Sigmoid colon (tissue), 4 donors: ENCODE data around the gene COL15A1.

ENCODE experiments used
- EP300 ChIP-seq, 4 donors: sonication (generic); formaldehyde crosslinking; IDR thresholded peaks; one replicate each; pipeline ENCODE4 v1.6.1; 2017; ENCODE audit warnings: antibody characterized with exemption in 4 of 4
- POLR2A ChIP-seq, 2 donors: fragments of 450-650 bp; IDR thresholded peaks; one replicate each; pipeline ENCODE4 v1.6.1; 2016; ENCODE audit warnings: antibody characterized with exemption in 2 of 2, mild to moderate bottlenecking in 2 of 2, moderate library complexity in 2 of 2
- TF ChIP-seq, protein P1 (sequence below), 4 experiments: fragments of 450-650 bp in 3 of 4; fragments of 200-600 bp in 1 of 4; IDR thresholded peaks; one replicate each; pipeline ENCODE4 v1.5.1; 2016 to 2019; ENCODE audit warnings: antibody characterized with exemption in 4 of 4, mild to moderate bottlenecking in 3 of 4, moderate library complexity in 2 of 4

DNA sequence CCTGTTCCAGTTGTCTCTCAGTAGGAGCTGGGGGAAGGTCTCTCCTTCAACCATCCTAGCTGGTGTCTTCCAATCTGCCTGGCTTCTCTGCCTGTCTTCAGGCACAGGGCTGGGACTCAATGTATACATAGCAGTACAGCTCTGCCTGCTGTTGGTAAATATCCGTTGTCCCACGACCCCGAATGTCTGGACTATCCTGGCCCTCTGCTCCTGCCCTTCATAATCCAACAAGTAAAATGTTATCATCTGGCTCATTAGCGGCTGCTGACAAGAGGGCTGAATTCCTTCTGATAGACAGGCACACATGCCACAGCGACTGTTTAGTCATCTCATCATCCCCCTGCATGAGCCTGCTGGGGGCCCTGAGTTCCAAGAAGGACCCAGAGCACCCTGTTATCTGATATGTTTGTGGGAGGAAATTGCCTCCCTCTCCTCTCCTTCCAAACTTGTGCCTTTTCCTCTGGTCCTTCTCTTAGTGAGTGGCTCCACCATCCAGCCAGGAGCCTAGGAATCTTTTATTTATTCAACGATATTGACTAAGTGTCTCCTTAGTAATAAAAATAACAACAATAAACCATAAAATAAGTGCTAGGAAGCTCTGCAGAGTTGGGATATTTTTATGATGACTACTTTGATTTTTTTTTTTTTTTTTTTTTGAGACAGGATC is 131.7 kb downstream of the COL15A1 start:
- TF ChIP-seq POLR2A (IDR thresholded peaks at IDR 0.05) (no peak), EP300 (IDR thresholded peaks at IDR 0.05) (no peak)
- TF ChIP-seq, protein P1, sequence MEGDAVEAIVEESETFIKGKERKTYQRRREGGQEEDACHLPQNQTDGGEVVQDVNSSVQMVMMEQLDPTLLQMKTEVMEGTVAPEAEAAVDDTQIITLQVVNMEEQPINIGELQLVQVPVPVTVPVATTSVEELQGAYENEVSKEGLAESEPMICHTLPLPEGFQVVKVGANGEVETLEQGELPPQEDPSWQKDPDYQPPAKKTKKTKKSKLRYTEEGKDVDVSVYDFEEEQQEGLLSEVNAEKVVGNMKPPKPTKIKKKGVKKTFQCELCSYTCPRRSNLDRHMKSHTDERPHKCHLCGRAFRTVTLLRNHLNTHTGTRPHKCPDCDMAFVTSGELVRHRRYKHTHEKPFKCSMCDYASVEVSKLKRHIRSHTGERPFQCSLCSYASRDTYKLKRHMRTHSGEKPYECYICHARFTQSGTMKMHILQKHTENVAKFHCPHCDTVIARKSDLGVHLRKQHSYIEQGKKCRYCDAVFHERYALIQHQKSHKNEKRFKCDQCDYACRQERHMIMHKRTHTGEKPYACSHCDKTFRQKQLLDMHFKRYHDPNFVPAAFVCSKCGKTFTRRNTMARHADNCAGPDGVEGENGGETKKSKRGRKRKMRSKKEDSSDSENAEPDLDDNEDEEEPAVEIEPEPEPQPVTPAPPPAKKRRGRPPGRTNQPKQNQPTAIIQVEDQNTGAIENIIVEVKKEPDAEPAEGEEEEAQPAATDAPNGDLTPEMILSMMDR (IDR thresholded peaks at IDR 0.05), result no peak
